HAP-1 (cell line): ENCODE data around the gene C9orf72.

ENCODE experiments used
- DNase-seq, 2 experiments: peaks; one replicate each; pipeline ENCODE4 v3.0.0-alpha.2; 2016 to 2020; ENCODE audit warnings: low spot score in 2 of 2
- H3K27me3 ChIP-seq: fragments of 250-450 bp; sonication (Bioruptor Pico); 2 replicates; pipeline ENCODE4 v1.5.1; 2020; ENCODE audit warnings: low read depth, mild to moderate bottlenecking, moderate library complexity
- H3K36me3 ChIP-seq: fragments of 250-450 bp; sonication (Bioruptor Pico); replicated peaks from 2 replicates; pipeline ENCODE4 v1.5.1; 2020; ENCODE audit warnings: mild to moderate bottlenecking
- H3K4me1 ChIP-seq: fragments of 250-450 bp; sonication (Bioruptor Pico); 2 replicates; pipeline ENCODE4 v1.5.1; 2020; ENCODE audit warnings: mild to moderate bottlenecking
- H3K4me3 ChIP-seq: fragments of 250-450 bp; sonication (Bioruptor Pico); 2 replicates; pipeline ENCODE4 v1.5.1; 2020; ENCODE audit warnings: mild to moderate bottlenecking, moderate library complexity
- H3K9me3 ChIP-seq: fragments of 250-450 bp; sonication (Bioruptor Pico); 2 replicates; pipeline ENCODE4 v1.5.1; 2020; ENCODE audit warnings: mild to moderate bottlenecking, moderate library complexity
- in situ Hi-C: fragments of 300-500 bp; cut with MboI; formaldehyde crosslinking; loops from 3 replicates; pipeline ENCODE4 v1.14.3; 2020; ENCODE audit warnings: low sequenced_read_pairs, inconsistent platforms, mixed read lengths

The C9orf72 gene

GRCh38 chr9:27540502-27540901 lies 32.8 kb downstream of the C9orf72 start:
- H3K4me3 ChIP-seq = no peak overlapping the region
- in situ Hi-C loops = loop anchor here (25.0 kb wide), 1 partner anchor 503 kb away; no protein-coding TSS in a partner anchor
- no peaks in the 10 kb centered on the region for H3K4me1 ChIP-seq
- H3K36me3 ChIP-seq = no peaks in the 10 kb centered on the region
- no peak for DNase-seq
- no peaks in the 10 kb centered on the region for H3K27me3 ChIP-seq
- no peaks in the 10 kb centered on the region for H3K9me3 ChIP-seq

DNA sequence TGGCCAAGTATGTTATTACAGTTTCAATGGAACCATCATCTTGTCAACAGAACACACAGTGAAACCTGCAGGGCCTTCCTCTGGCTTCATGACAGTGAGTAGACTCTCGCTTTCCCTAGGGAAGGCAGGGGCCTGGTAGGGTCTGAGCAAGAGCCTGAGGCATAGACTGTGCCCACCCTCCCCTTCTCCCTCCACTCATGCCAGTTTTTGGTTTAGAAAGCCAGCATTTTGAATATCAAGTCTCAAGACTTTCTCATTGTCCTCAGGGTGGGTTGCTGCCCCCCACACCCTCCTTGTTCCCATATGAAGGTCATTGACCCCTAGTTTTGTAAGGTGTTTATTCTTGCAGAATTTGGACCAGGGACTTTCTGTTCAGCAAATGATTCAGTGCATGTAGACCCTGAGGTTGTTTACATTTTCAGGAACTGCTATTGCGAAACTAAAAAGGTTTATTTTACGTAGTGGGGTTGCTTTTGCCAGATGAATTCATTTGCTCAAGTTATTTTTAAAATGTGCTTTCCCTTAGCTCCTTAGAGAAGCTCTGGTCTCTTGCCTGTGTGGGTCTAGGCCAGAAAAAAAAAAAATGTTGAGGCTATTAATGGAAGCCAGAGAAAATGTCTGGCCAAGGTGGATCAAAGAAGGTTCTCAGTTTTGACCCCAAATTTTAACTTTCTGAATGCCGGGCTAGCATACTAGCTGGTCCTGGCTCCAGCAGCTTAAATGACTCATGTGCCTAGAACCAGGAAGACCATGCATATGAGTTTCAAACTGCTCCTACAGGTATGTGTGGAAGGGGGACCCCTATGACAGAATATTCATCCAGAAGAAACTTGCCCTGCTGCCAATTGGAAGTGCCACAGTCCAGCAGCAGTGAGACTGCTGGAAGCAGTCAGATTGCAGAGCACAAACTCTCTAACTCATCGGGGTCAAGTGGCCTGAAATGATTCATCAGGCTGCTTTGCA lies 33.5 kb downstream of the C9orf72 start:
- in situ Hi-C loops = loop anchor here (25.0 kb wide), 1 partner anchor 502 kb away; no protein-coding TSS in a partner anchor
- Histone ChIP-seq H3K27me3 (no peaks in the 10 kb centered on the region), H3K36me3 (no peaks in the 10 kb centered on the region), H3K9me3 (no peaks in the 10 kb centered on the region), H3K4me1 (no peaks in the 10 kb centered on the region), H3K4me3 (no peak overlapping the region)
- no peak for DNase-seq

DNA sequence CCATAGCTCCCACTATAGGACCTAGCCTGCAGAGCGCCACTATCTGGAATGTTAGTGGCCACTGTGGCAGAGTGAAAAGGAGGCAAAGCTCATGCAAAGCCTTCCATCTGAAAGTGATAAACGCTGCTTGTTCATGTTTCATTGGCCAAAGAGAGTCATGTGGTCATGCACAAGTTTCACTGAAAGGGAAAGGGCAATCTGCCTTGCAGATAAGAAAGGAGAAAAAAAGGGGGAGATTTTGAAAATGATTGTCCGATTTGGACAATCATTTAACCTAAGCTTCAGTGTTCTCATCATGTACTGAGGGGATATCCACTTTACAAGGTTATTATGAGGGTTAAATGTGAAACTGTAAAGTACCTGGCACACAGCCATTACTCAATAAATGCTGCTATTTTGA lies 34.6 kb downstream of the C9orf72 start:
- H3K27me3 ChIP-seq = no peaks in the 10 kb centered on the region
- peaks cover 4% of the 10 kb centered on the region; the same call in 1 of the 2 replicates for H3K4me1 ChIP-seq
- no peak for DNase-seq
- H3K9me3 ChIP-seq = no peaks in the 10 kb centered on the region
- in situ Hi-C loops = loop anchor here (25.0 kb wide), 1 partner anchor 501 kb away; no protein-coding TSS in a partner anchor
- H3K36me3 ChIP-seq = no peaks in the 10 kb centered on the region
- H3K4me3 ChIP-seq = no peak overlapping the region

- no peaks in the 10 kb centered on the region for H3K27me3 ChIP-seq
- no peaks in the 10 kb centered on the region for H3K36me3 ChIP-seq
- H3K4me3 ChIP-seq = no peak overlapping the region
- DNase-seq = no peak
- no peaks in the 10 kb centered on the region for H3K9me3 ChIP-seq
- in situ Hi-C loops = loop anchor here (25.0 kb wide), 1 partner anchor 500 kb away; no protein-coding TSS in a partner anchor
- peaks cover 4% of the 10 kb centered on the region; the same call in 1 of the 2 replicates for H3K4me1 ChIP-seq
Measured at GRCh38 chr9:27537756-27538155, 35.5 kb downstream of the C9orf72 start.

DNA sequence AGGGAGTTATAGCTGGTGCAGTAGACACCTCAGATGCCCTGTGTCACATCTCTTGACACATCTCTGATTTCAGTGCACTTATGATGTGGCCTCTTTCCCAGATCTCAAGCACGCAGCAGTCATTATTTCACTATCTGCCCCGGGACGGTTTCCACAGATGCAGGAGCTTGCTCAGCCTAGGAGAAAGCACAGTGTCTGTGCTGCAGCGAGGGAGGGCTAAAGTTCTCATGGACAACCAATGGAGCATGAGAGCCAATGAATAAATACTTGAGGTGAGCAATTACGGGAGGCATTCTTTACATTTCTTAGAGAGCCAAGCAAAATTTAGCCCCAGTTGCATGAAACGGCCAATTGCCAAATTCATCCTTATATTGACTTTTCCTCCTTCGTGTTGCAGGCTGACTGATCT lies 36.2 kb downstream of the C9orf72 start:
- in situ Hi-C loops = loop anchor here (25.0 kb wide), 1 partner anchor 500 kb away; no protein-coding TSS in a partner anchor
- H3K4me1 ChIP-seq = peaks cover 4% of the 10 kb centered on the region; the same call in 1 of the 2 replicates

DNA sequence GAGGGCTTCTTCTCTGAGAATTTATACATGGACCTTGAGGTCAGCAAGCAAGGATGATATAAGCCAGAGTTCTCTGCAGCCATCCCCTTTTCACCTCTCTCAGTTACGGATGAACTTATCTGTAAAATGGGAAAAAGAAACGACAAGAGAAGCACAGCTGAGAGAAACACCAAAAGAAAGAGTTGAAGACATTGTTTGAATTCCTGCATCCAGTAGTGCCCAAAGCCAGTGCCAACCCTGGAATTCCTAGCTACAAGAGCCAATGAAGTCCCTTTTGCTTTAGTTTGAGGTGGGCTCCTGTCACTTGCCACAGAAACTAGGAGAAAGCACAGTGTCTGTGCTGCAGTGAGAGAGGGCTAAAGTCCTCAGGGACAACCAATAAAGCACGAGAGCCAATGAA lies 37.1 kb downstream of the C9orf72 start:
- in situ Hi-C loops = loop anchor here (25.0 kb wide), 1 partner anchor 499 kb away; no protein-coding TSS in a partner anchor
- no peaks in the 10 kb centered on the region for H3K36me3 ChIP-seq
- H3K4me3 ChIP-seq = no peak overlapping the region
- H3K9me3 ChIP-seq = no peaks in the 10 kb centered on the region
- H3K4me1 ChIP-seq = peaks cover 4% of the 10 kb centered on the region; the same call in 1 of the 2 replicates
- H3K27me3 ChIP-seq = no peaks in the 10 kb centered on the region
- DNase-seq = no peak

More for the DNA sequence above, 36.2 kb downstream of the C9orf72 start:
- no peak for DNase-seq
- no peak overlapping the region for H3K4me3 ChIP-seq
- H3K27me3 ChIP-seq = no peaks in the 10 kb centered on the region
- H3K9me3 ChIP-seq = no peaks in the 10 kb centered on the region
- H3K36me3 ChIP-seq = no peaks in the 10 kb centered on the region

GRCh38 chr9:27535701-27536118 lies 37.6 kb downstream of the C9orf72 start:
- in situ Hi-C loops = loop anchor here (25.0 kb wide), 1 partner anchor 498 kb away; no protein-coding TSS in a partner anchor
- DNase-seq = peak; percentile 51 to 58
- Histone ChIP-seq H3K4me1 (peaks cover 7% of the 10 kb centered on the region; the same call in 1 of the 2 replicates), H3K36me3 (no peaks in the 10 kb centered on the region), H3K27me3 (no peaks in the 10 kb centered on the region), H3K4me3 (no peak overlapping the region), H3K9me3 (no peaks in the 10 kb centered on the region)

- H3K9me3 ChIP-seq = no peaks in the 10 kb centered on the region
- DNase-seq = no peak
Measured at GRCh38 chr9:27534658-27535209, 38.5 kb downstream of the C9orf72 start.

GRCh38 chr9:27534131-27534530 lies 39.1 kb downstream of the C9orf72 start:
- in situ Hi-C loops = loop anchor here (25.0 kb wide), 1 partner anchor 497 kb away; no protein-coding TSS in a partner anchor
- Histone ChIP-seq H3K36me3 (no peaks in the 10 kb centered on the region), H3K27me3 (no peaks in the 10 kb centered on the region), H3K4me3 (no peak overlapping the region), H3K9me3 (no peaks in the 10 kb centered on the region), H3K4me1 (peaks cover 7% of the 10 kb centered on the region; the same call in 1 of the 2 replicates)
- DNase-seq = no peak

More at GRCh38 chr9:27534658-27535209, 38.5 kb downstream of the C9orf72 start:
- Histone ChIP-seq H3K4me3 (no peak overlapping the region), H3K36me3 (no peaks in the 10 kb centered on the region), H3K4me1 (peaks cover 7% of the 10 kb centered on the region; the same call in 1 of the 2 replicates), H3K27me3 (no peaks in the 10 kb centered on the region)
- in situ Hi-C loops = loop anchor here (25.0 kb wide), 1 partner anchor 497 kb away; no protein-coding TSS in a partner anchor

GRCh38 chr9:27533311-27533710 lies 40.0 kb downstream of the C9orf72 start:
- DNase-seq = no peak
- in situ Hi-C loops = loop anchor here (25.0 kb wide), 1 partner anchor 496 kb away; no protein-coding TSS in a partner anchor
- Histone ChIP-seq H3K4me3 (no peak overlapping the region), H3K27me3 (no peaks in the 10 kb centered on the region), H3K4me1 (peaks cover 7% of the 10 kb centered on the region; the same call in 1 of the 2 replicates), H3K9me3 (no peaks in the 10 kb centered on the region), H3K36me3 (no peaks in the 10 kb centered on the region)

DNA sequence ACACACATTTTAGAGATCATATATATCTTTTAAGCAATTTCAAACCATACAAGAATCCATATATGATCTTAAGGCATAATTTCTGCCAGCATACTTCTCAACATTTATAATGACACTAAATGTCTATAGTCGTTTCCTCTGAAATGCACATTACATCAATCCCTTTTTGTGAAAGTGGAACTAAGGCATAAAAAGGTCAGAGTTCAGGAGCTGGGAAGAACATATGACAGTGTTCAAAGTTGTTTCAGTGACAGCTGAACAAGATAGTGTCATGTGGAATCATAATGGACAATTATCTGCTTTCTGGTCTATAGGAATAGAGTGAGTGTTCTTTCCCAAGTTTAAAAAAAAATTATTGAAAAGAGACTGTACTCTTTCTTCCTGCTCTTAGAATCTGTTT lies 41.2 kb downstream of the C9orf72 start:
- H3K36me3 ChIP-seq = no peaks in the 10 kb centered on the region
- DNase-seq = no peak
- in situ Hi-C loops = loop anchor here (25.0 kb wide), 1 partner anchor 495 kb away; no protein-coding TSS in a partner anchor
- H3K9me3 ChIP-seq = no peaks in the 10 kb centered on the region
- no peaks in the 10 kb centered on the region for H3K27me3 ChIP-seq
- peaks cover 12% of the 10 kb centered on the region for H3K4me1 ChIP-seq
- no peak overlapping the region for H3K4me3 ChIP-seq

DNA sequence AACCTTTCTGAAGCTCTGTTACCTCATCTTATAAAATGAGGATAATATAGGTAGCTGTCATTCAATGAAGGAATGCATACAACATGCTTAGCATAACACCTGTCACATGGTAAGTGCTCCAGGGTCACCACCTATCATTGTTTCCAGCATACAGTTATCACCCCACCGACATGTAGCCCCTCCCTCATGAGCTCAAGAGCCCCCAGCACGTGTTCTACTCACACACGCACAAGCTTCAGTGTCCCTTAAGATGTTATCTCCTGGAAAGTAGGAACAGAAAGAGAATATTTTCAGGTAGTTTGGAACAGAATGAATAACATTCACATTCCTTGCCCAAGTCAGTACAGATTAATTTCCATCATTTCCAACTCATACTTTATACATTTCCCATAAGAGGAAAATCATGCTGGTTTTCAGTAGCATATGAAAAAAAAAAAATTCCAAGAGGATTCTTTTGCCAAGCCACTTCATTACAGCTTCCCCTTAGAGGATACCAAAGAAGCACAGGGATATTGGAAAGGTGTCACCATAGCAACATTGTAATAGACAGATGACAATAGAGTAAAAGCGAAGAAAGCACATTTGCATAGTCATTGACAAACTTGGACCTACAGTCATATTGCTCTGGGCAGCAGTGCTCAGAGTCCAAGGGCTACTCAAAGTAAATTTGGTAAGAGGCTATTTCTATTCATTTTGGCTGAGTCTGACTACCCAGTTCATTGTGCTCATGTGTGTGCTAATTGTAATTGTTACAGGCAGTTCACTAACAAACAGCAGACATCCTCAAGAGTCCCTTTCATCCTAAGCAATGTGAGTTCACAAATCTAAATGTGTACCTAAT lies 42.1 kb downstream of the C9orf72 start:
- H3K9me3 ChIP-seq = no peaks in the 10 kb centered on the region
- no peaks in the 10 kb centered on the region for H3K27me3 ChIP-seq
- H3K36me3 ChIP-seq = no peaks in the 10 kb centered on the region
- peaks cover 17% of the 10 kb centered on the region for H3K4me1 ChIP-seq
- DNase-seq = peak in 1 of 2 experiments; percentile 65
- H3K4me3 ChIP-seq = no peak overlapping the region
- in situ Hi-C loops = loop anchor here (25.0 kb wide), 1 partner anchor 494 kb away; no protein-coding TSS in a partner anchor
